Activated CD4-positive, alpha-beta memory T cell treated with anti-CD3 and anti-CD28 coated beads, Interleukin-2, amount 10 ng/mL, durations not matched to agents 7 days and 5 days (primary cell): ENCODE results near the gene YPEL5. TPM values are rescaled to one million over a fixed set of nuclear protein-coding genes. Genes with fewer than 3 reads are reported as not detected.
"Not testable (repeated sequence)": the region's sequence is repeated elsewhere in the genome, so short reads cannot be mapped to it uniquely, and the experiment has no call there.

Experiments used
- CTCF ChIA-PET: fragments of 350-600 bp; sonication (Branson Sonifier 250); formaldehyde crosslinking; loops from one replicate; lab custom pipeline; 2021; ENCODE audit warnings: antibody characterized with exemption, inconsistent platforms; lab: Charles Lee
- POLR2A ChIA-PET: fragments of 350-600 bp; sonication (Branson Sonifier 250); formaldehyde crosslinking; loops from one replicate; lab custom pipeline; 2021; ENCODE audit warnings: antibody characterized with exemption; lab: Charles Lee
- DNase-seq: peaks from one replicate; pipeline ENCODE4 v3.0.0-alpha.2; 2020
- H3K27ac Mint-ChIP-seq: one replicate; pipeline ENCODE4 v1.8.0; 2021; ENCODE audit warnings: mild to moderate bottlenecking, mixed read lengths
- H3K27me3 Mint-ChIP-seq: one replicate; pipeline ENCODE4 v1.8.0; 2021; ENCODE audit warnings: mixed read lengths
- H3K36me3 Mint-ChIP-seq: one replicate; pipeline ENCODE4 v1.8.0; 2021; ENCODE audit warnings: low read depth, mixed read lengths
- H3K4me1 Mint-ChIP-seq: one replicate; pipeline ENCODE4 v1.8.0; 2021; ENCODE audit warnings: mixed read lengths
- H3K4me3 Mint-ChIP-seq: one replicate; pipeline ENCODE4 v1.8.0; 2021; ENCODE audit warnings: mild to moderate bottlenecking, mixed read lengths
- H3K9me3 Mint-ChIP-seq: one replicate; pipeline ENCODE4 v1.8.0; 2021; ENCODE audit warnings: mixed read lengths
- total RNA-seq, 2 experiments: library from RNA; stranded (reverse); gene quantifications; one replicate each; pipeline ENCODE4 v1.2.3, GENCODE V29; 2021

The YPEL5 gene
- 10 to 100 TPM; 51.2 to 52.9 TPM for total RNA-seq

DNA sequence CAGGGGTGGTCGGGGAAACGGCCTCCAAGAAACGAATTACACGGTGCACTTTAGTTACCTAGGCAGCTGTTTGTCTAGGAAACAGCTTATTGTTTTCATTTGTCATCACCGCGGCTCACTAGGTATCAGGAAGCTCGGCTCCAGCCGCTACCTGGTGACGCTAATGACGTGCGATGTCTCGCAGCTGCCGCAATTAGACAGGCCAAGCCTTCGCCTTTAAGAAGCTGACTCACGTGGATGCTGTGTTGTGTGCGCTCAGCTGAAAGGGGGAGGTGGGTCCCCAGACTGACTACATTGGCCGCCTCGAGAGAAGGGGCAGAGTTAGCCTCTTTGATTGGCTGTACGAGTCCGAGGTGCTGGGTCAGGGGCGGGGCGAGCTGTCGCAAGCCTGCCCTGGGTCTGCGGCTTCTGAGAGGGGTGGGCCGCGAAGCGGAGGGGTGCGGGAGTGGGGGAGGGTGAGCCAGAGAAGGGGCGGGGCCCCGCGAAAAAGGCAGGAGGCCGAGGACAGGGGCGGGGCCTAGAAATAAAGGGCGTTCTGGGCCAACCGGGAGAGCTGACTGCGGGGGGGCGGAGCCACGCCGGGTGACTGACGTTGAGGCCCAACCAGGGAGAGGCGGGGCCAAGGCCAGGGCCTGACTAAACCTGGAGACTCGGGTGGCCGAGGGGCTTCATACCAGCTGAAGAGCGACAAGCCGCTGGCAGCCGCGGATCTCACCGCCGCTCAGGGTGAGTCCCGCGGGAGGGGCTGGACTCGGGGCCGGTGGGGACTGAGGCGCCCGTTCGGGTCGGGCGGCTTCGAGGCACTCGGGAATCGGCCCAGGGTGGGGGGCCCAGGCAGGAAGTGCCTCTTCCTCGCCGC, at the start of gene YPEL5:
Gene YPEL5 (plus strand): TSS at position 671 of the 859 bp plus-strand sequence. CDS start 9,645 bp downstream, outside the sequence.
- DNase-seq, result peak; percentile 99
- CTCF ChIA-PET, result interaction anchor here (0.6 to 7.0 kb wide), 15 partner anchors 9 to 565 kb away, joined by 3 to 80 read pairs (median 5); no protein-coding TSS in a partner anchor
- H3K27me3 Mint-ChIP-seq, result no peaks in the 10 kb centered on the region
- no peaks in the 10 kb centered on the region for H3K9me3 Mint-ChIP-seq
- H3K36me3 Mint-ChIP-seq, result peaks cover 19% of the 10 kb centered on the region
- POLR2A ChIA-PET, result interaction anchor here (0.6 to 7.0 kb wide), 21 partner anchors 9 to 1917 kb away, joined by 3 to 53 read pairs (median 5); partner anchors contain the start of genes LBH, LCLAT1 and SPAST
- H3K27ac Mint-ChIP-seq, result peak within 1 kb of the TSS; percentile 93
- H3K4me3 Mint-ChIP-seq, result peak within 1 kb of the TSS; percentile 81
- peaks cover 40% of the 10 kb centered on the region for H3K4me1 Mint-ChIP-seq

DNA sequence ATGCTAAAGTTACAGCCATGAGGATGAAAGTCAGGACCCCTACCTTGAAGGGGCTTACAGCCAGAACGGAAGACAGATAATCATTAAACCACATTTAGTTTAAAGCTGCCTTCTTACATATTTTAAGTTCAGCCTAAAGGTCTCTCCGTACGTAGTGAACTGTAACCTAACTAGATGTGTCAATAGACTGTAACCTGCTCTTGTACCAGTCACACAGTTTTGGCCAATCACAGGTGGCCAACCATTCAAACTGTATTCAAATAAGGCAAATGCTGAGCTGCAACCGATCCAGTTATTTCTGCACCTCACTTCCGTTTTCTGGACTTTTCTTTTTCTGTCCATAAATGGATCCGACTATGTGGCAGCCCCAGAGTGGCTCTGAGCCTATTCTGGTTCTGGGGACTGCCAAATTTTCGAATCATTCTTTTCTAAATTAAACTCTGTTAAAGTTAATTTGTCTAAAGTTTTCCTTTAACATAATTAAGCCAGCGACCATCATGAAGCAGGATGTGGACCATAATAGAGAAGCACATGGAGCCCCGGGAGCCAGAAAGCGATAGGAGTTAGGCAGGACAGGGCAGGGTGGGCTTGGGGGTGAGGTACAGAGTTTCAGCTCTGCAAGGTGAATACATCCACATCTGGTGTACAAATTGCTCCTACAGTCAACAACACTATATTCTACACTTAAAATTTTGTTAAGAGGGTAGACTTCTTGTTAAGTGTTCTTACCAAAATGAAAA, 48.4 kb upstream of the YPEL5 start:
- no peaks in the 10 kb centered on the region for H3K4me1 Mint-ChIP-seq
- CTCF ChIA-PET, result no interaction called here
- H3K4me3 Mint-ChIP-seq, result no peak overlapping the region
- H3K27me3 Mint-ChIP-seq, result peaks cover 37% of the 10 kb centered on the region
- no peak for DNase-seq
- H3K27ac Mint-ChIP-seq, result no peak overlapping the region
- no peaks in the 10 kb centered on the region for H3K9me3 Mint-ChIP-seq
- POLR2A ChIA-PET, result no interaction called here
- no peaks in the 10 kb centered on the region for H3K36me3 Mint-ChIP-seq

DNA sequence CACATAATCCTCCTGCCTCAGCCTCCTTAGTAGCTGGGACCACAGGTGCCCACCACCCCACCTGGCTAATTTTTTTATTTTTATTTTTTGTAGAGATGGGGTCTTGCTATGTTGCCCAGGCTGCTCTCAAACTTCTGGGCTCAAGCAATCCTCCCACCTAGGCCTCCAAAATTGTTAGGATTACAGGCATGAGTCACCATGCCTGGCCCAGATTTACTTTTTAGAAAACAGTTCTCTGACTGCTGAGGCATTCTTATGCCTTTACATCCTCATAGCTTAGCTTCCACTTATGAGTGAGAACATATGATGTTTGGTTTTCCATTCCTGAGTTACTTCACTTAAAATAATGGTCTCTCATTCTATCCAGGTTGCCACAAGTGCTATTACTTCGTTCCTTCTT, 47.4 kb upstream of the YPEL5 start:
- CTCF ChIA-PET, result interaction anchor here (1.3 kb wide), 1 partner anchor 17 kb away, joined by 5 read pairs; no protein-coding TSS in a partner anchor
- peaks cover 36% of the 10 kb centered on the region for H3K27me3 Mint-ChIP-seq
- H3K27ac Mint-ChIP-seq, H3K9me3 Mint-ChIP-seq, H3K4me1 Mint-ChIP-seq, H3K4me3 Mint-ChIP-seq, POLR2A ChIA-PET, DNase-seq, H3K36me3 Mint-ChIP-seq: not testable (repeated sequence)

DNA sequence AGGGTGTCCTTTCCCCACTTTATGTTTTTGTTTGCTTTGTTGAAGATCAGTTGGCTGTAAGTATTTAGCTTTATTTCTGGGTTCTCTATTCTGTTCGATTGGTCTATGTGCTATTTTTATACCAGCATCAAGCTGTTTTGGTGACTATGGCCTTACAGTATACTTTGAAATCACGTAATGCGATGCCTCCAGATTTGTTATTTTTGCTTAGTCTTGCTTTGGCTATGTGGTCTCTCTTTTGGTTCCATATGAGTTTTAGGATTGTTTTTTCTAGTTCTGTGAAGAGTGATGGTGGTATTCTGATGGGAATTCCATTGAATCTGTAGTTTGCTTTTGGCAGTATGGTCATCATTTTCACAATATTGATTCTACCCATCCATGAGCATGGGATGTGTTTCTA, 46.1 kb upstream of the YPEL5 start:
- not testable (repeated sequence) for H3K4me3 Mint-ChIP-seq, H3K36me3 Mint-ChIP-seq, DNase-seq, H3K4me1 Mint-ChIP-seq, H3K9me3 Mint-ChIP-seq, H3K27ac Mint-ChIP-seq
- POLR2A ChIA-PET, result interaction anchor here (1.6 kb wide), 1 partner anchor 46 kb away, joined by 5 read pairs; the partner anchor contains the start of gene YPEL5
- peaks cover 34% of the 10 kb centered on the region for H3K27me3 Mint-ChIP-seq
- CTCF ChIA-PET, result interaction anchor here (0.8 to 1.3 kb wide), 3 partner anchors 8 to 15 kb away, joined by 3 to 5 read pairs (median 3); no protein-coding TSS in a partner anchor

DNA sequence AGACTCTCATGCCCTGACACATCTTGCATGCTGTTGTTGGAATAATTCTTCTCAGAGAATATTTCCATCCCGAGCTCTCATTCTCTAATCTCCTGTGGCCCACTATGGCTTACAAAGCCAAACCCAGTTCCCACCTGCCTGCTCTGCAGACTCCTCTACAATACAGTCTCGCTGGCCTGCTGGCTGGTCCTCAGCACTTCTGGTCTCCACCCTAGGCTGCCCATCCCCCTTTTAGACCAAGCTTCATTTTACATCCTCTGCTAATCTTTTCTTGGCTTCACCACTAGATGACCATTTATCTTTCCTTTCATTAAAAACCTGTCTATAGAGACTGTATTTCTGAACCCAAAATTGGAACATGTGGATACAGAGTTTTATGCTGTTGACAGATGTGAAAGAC, 42.5 kb upstream of the YPEL5 start:
- H3K4me1 Mint-ChIP-seq, result no peaks in the 10 kb centered on the region
- H3K27me3 Mint-ChIP-seq, result peaks cover 19% of the 10 kb centered on the region
- H3K4me3 Mint-ChIP-seq, result no peak overlapping the region
- H3K9me3 Mint-ChIP-seq, result no peaks in the 10 kb centered on the region
- H3K36me3 Mint-ChIP-seq, result no peaks in the 10 kb centered on the region
- no peak for DNase-seq
- CTCF ChIA-PET, result no interaction called here
- POLR2A ChIA-PET, result no interaction called here
- no peak overlapping the region for H3K27ac Mint-ChIP-seq

DNA sequence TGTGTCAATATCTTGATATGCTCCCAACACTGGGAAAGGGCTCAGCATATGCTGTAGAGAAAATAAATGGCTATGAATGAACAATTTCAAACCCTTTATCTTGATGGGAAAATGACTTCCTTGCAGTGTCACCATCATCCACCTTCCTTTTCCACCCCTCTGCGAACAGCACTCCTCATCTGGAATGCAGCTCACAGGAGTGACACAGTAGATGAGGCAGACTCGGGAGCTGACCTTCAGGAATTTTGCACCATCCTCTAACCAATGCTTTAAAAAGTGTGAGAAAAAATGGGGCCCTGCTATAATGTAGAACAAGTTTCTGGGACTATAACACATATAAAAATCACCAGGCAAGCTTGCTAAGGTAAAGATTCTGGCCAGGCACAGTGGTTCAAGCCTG, 41.3 kb upstream of the YPEL5 start:
- peaks cover 14% of the 10 kb centered on the region for H3K27me3 Mint-ChIP-seq
- no peak overlapping the region for H3K27ac Mint-ChIP-seq
- no peak for DNase-seq
- ChIA-PET POLR2A (no interaction called here), CTCF (interaction anchor here (0.7 kb wide), 1 partner anchor 35 kb away, joined by 4 read pairs; no protein-coding TSS in a partner anchor)
- H3K9me3 Mint-ChIP-seq, result no peaks in the 10 kb centered on the region
- H3K4me3 Mint-ChIP-seq, result no peak overlapping the region
- H3K36me3 Mint-ChIP-seq, result no peaks in the 10 kb centered on the region
- H3K4me1 Mint-ChIP-seq, result no peaks in the 10 kb centered on the region

DNA sequence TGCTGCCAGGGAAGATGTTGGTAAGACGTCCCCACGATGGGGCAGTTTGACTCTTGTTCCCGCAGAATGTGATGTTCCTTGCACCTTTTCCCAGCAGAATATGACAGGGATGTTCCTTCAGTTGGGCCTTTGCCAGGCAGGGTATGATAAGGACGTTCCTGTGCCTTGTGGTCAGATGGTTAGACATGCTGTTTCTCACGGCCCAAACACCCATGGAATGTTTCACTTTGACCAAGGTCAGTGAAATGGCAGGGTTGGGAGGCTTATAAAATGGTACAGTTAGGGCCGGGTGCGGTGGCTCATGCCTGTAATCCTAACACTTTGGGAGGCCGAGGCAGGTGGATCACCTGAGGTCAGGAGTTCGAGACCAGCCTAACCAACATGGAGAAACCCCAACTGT, 40.3 kb upstream of the YPEL5 start:
- H3K36me3 Mint-ChIP-seq, result no peaks in the 10 kb centered on the region
- peaks cover 12% of the 10 kb centered on the region for H3K27me3 Mint-ChIP-seq
- ChIA-PET CTCF (no interaction called here), POLR2A (no interaction called here)
- H3K4me1 Mint-ChIP-seq, result no peaks in the 10 kb centered on the region
- H3K4me3 Mint-ChIP-seq, result no peak overlapping the region
- DNase-seq, result no peak
- H3K27ac Mint-ChIP-seq, result no peak overlapping the region
- no peaks in the 10 kb centered on the region for H3K9me3 Mint-ChIP-seq

DNA sequence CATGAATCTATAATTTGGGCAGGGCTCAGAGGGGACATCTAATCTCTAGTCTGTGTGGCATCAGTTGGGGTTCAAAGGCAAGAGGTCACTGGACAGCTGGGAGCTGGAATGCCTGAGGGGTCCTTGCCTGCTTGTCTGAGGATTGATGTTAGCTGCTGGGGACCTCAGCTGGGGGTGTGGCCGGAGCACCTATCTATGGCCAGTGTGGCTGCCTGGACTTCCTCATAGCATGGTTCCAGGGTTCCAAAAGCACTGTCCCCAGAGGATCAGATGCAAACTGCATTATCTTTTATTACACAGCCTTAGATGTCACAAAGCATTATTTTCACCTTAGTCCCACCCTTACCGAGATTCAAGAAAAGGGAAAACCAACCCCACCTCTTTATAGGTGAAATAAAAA, 38.6 kb upstream of the YPEL5 start:
- no peak for DNase-seq
- Mint-ChIP-seq H3K27ac (no peak overlapping the region), H3K4me3 (no peak overlapping the region), H3K36me3 (no peaks in the 10 kb centered on the region), H3K9me3 (no peaks in the 10 kb centered on the region), H3K27me3 (peaks cover 7% of the 10 kb centered on the region), H3K4me1 (no peaks in the 10 kb centered on the region)
- CTCF ChIA-PET, result no interaction called here
- POLR2A ChIA-PET, result no interaction called here

DNA sequence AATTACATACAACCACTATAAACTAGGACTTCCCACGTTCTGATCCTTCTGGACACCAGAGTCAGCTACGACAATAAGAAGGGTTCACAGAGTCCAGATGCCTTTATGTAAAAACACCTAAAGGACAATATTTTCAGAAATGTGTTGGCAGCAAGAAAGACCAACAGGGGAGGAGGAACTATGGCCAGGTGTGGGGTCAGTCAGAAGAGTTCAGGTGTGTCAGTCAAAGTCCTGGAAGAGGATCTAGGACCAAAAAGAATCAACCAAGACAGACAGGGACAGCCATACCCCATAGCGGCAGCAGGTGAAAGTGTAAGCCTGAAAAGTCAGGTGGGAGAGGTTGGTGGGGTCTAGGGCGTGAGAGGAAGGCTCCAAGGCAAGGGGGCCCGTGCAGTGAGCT, 38.0 kb upstream of the YPEL5 start:
- ChIA-PET CTCF (interaction anchor here (0.6 kb wide), 1 partner anchor 8 kb away, joined by 3 read pairs; no protein-coding TSS in a partner anchor), POLR2A (no interaction called here)
- no peak for DNase-seq
- no peaks in the 10 kb centered on the region for H3K4me1 Mint-ChIP-seq
- H3K27me3 Mint-ChIP-seq, result peaks cover 4% of the 10 kb centered on the region
- H3K9me3 Mint-ChIP-seq, result no peaks in the 10 kb centered on the region
- no peak overlapping the region for H3K4me3 Mint-ChIP-seq
- no peak overlapping the region for H3K27ac Mint-ChIP-seq
- no peaks in the 10 kb centered on the region for H3K36me3 Mint-ChIP-seq

DNA sequence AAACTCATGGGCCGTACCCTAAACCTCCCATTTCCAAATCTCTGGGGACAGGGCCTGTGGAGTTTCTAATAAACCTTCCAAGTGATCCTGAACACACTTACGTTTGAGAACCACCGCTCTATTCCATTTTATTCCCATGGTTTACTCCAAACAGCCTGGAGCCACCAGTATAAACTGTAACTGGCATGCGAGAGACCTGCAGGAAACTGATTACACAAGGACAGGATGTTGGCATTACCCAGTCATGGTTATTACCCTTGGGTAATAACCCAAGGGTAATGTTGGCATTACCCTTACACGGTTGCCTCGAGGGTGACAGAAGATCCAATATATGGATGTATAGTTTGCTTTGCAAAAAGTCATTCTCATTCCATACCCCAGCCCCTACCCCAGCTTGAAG, 37.0 kb upstream of the YPEL5 start:
- Mint-ChIP-seq H3K27me3 (no peaks in the 10 kb centered on the region), H3K36me3 (no peaks in the 10 kb centered on the region), H3K9me3 (no peaks in the 10 kb centered on the region), H3K27ac (no peak overlapping the region), H3K4me3 (no peak overlapping the region), H3K4me1 (no peaks in the 10 kb centered on the region)
- ChIA-PET CTCF (interaction anchor here (0.7 kb wide), 1 partner anchor 9 kb away, joined by 3 read pairs; no protein-coding TSS in a partner anchor), POLR2A (no interaction called here)
- DNase-seq, result no peak

DNA sequence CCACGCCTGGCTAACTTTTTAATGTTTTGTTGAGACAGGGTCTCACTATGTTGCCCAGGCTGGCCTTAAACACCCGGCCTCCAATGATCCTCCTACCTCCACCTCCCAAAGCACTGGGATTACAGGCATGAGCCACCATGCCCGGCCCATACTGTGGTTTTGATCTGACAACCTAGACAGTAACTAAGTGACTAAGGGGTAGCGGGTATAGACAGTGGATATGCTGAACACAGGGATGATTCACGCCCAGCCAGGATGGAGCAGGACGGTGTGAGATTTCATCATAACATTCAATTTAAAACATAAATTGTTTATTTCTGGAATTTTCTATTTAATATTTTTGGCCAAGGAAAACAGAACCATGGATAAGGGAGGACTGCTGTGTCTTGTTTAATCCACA, 36.0 kb upstream of the YPEL5 start:
- no peak overlapping the region for H3K27ac Mint-ChIP-seq
- H3K36me3 Mint-ChIP-seq, result no peaks in the 10 kb centered on the region
- H3K27me3 Mint-ChIP-seq, result no peaks in the 10 kb centered on the region
- no peak for DNase-seq
- no peaks in the 10 kb centered on the region for H3K9me3 Mint-ChIP-seq
- H3K4me3 Mint-ChIP-seq, result no peak overlapping the region
- peaks cover 3% of the 10 kb centered on the region for H3K4me1 Mint-ChIP-seq
- POLR2A ChIA-PET, result no interaction called here
- CTCF ChIA-PET, result interaction anchor here (0.7 kb wide), 1 partner anchor 10 kb away, joined by 3 read pairs; no protein-coding TSS in a partner anchor

DNA sequence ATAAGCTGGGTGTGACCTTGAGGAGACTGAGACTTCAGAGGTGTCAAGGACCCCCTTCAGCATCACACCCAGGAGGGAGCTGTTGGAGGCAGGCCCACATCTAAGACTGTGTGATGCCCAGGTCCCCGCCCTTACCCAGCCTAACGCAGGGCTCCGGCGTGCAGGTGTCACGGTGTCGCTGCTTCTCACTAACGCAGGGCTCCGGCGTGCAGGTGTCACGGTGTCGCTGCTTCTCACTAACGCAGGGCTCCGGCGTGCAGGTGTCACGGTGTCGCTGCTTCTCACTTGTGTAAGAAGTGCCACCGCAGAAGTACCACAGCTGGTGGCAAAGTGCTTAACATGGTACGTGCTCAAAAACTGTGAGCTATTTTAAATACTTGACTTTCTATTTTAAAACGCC, 35.6 kb upstream of the YPEL5 start:
- H3K4me1 Mint-ChIP-seq, POLR2A ChIA-PET, CTCF ChIA-PET: not testable (repeated sequence)

DNA sequence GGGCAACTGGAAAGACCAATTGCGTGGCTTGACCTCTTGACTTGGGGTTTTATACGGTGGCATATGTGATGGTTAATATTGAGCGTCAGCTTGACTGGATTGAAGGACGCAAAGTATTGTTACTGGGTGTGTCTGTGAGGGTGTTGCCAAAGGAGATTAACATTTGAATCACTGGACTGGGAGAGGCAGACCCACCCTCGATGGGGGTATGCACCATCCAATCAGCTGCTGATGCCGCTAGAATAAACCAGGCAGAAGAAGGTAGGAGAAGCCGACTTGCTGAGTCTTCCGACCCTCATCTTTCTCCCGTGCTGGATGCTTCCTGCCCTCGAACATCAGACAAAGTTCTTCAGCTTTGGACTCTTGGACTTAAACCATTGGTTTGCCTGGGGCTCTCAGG, 34.2 kb upstream of the YPEL5 start:
- ChIA-PET CTCF (no interaction called here), POLR2A (no interaction called here)
- no peaks in the 10 kb centered on the region for H3K9me3 Mint-ChIP-seq
- H3K27me3 Mint-ChIP-seq, result peaks cover 2% of the 10 kb centered on the region
- H3K4me3 Mint-ChIP-seq, result no peak overlapping the region
- H3K36me3 Mint-ChIP-seq, result no peaks in the 10 kb centered on the region
- no peak overlapping the region for H3K27ac Mint-ChIP-seq
- no peak for DNase-seq
- peaks cover 3% of the 10 kb centered on the region for H3K4me1 Mint-ChIP-seq

More for the DNA sequence above, 35.6 kb upstream of the YPEL5 start:
- H3K9me3 Mint-ChIP-seq, H3K4me3 Mint-ChIP-seq, DNase-seq, H3K36me3 Mint-ChIP-seq, H3K27ac Mint-ChIP-seq, H3K27me3 Mint-ChIP-seq: not testable (repeated sequence)
